ENCODE data around the gene FILIP1L. TPM values are rescaled to one million over a fixed set of nuclear protein-coding genes. Genes with fewer than 3 reads are reported as not detected.
A peak's percentile ranks its signal among the peaks of the same experiment; 100 is the strongest.
"Not testable (repeated sequence)": the region's sequence is repeated elsewhere in the genome, so short reads cannot be mapped to it uniquely, and the experiment has no call there.

Gene FILIP1L
- total RNA-seq, 1 experiment from 2014 or later: not detected

DNA sequence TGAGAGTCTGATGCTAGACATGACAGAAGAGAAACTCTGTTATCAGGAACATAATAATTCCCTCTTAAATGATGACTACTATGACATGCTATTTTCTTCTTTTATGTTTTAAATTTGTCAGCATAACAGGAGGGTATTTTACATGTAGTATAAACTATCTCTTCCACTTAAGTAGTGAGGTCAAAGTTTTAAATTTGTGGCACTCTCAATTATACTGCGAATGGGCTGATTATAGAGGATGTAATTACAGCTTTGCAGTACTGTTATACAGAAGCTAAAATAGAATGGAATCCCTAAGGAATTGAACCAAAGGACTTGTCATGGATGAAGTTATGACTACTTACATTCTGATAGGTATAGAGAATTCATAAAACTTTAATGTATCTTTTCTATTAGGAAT, 262.3 kb downstream of the FILIP1L start:
- DNase-seq (ENCODE audit: low read depth): no peak

DNA sequence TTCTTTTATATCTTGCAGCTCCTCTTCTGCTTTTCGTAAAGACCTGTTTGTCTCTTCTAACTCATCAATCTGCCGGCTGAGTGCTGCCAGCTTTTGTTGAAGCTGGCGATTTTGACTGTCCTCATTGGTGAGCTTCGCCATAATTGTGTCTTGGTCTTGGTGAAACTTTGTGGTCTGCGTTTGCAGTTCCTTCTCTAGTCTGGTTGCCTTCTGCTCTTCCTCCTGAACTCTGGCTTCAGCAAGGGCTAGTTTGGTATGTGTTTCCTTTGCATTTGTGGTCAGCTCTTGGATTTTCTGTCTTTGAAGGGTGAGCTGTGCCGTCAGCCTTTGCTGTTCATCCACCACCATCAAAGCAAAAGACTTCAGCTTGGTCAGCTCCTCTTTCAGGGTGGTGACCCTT, 263.7 kb downstream of the FILIP1L start:
- peak; percentile 13 for DNase-seq (ENCODE audit: low read depth)

DNA sequence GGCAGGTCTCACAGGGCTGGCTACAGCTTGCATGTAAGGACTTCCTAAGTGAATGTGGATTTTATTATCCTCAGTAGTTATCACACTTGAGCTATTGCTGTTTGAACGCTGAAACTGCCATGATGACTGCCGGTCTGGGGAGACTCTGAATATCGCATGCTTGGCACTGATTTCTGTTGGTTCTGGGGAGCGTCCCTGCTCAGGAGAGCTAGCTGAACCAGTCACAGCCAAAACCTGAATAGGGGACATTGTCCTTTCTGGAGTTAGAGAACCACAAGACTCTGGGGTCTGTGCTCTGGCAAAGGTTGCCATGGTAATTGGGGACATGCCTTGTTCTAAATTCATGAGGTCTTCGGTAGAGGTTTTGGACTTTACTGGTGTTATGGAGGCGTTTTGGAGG, 265.9 kb downstream of the FILIP1L start:
- no peak for DNase-seq (ENCODE audit: low read depth)

DNA sequence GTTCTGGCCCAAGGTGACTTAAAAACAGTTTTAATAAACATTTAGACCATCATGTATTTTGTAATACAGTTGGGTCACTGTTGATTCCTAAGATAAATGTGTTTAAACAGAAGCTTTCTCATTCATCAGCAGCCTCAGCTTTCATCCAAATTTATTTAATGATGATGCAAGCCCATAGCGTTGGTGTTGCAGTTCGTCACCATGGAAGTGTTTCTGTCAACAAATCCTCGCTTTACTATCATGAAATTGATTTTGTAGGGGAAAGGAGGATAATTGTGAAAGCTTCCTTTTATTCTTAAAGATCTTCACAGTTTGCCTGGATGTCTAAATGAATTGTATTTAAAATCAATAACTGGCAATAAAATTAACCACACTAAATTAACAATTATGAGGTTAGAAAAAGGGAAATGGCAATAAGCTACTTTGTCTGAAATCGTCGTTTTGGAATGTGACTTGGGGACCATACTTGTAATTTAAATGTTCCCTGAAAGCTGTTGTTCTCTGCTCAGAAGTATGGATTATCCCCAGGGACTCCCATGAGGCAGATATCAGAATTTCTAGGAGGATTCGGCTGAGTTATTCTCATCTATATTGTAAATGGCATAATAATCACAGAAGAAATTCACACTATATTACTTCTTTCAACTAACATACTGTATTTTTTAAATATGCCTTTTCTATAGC, 267.7 kb downstream of the FILIP1L start:
- DNase-seq (ENCODE audit: low read depth): no peak

DNA sequence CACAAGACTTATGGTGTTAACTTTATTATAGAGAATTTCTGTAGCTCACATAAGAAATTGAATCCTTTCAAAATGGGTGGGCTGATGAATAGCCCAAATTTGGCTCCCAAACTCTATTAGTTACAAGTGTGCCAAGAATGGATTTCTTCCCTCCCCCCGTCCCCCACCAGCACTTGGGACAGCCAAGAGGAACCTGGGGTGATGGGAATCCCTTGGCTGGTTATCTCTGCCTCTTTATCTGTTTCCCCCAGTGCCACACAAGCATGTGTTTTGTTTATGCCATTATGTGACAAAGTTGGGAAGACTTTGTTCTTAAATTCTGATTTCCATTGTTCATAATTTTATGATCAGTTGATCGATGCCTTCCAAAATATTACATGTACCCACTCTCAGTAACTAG, 268.3 kb downstream of the FILIP1L start:
- DNase-seq (ENCODE audit: low read depth): no peak

DNA sequence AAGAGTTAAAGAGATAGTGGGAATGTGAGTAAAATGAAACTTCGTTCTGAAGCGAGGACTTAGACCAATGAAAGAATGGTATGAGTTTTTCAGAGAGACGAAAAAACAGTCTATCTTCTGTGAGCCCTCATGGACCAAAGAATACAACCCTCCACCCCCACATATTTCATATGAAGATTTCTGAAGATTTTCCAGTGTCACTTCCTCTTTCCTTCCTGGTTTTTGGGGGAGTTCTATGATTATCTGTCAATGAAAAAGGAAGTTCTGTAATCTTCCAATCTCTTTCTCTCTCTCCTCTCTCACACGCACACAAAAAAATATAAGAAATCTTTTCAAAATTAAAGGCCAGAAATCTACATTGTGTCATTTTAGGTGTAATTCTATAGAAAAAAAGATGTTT, 269.0 kb downstream of the FILIP1L start:
- DNase-seq (ENCODE audit: low read depth): no peak

DNA sequence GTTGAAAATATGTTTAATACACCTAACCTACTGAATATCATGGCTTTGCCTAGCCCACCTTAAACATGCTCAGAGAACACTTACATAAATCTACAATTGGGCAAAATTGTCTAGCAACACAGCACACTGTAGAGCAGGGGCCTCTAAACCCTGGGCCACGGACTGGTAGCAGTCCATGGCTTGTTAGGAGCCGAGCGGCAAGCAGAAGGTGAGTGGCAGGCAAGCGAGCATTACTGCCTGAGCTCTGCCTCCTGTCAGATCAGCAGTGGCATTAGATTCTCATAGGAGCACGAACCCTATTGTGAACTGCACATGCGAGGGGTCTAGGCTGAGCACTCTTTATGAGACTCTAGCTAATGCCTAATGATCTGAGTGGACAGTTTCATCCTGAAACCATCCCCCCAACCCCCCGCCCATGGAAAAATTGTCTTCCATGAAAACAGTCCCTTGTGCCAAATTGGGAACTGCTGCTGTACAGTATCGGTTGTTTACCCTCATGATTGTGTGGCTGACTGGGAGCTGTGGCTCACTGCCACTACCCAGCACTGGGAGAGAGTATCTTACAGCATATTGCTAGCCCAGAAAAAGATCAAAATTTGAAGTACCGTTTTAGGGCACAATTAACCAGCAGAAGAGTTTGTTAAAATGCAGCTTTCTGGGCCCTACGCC, 270.6 kb downstream of the FILIP1L start:
- no peak for DNase-seq (ENCODE audit: low read depth)

DNA sequence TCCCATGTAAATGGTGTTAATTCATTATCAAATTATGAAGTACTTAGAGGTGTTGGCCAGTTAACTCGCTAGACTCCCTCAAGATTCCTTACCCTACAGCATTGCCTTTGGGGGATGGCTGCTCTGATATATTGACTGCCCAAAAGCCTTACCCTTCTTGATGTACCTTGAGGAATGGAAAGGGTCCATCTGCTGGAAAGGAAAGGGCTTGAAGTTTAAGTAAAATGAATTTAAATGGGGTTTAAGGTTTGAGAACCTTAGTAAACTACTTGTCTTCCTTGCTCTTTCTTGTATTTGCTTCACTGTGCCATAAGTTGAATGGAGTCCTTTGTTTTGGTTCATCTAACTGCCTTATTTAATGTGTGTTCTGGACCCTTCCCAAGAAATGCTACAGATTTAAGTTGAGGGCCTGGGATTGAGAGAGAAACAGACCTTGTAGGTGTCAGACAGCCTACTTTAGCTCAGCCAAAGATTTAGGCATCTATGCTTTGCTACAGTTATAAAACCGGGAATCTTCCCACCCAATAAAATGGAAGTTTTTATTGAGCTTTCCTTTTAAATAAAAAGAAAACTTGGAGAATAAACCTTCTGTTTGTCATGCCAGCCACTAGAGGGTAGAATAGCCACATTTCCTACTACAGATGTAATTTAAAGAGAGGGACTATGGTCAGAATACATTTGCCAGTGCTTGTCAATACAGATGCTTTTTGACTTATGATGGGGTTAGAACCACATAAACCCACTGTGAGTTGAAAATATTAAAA, 271.3 kb downstream of the FILIP1L start:
- DNase-seq (ENCODE audit: low read depth): peak; percentile 60

DNA sequence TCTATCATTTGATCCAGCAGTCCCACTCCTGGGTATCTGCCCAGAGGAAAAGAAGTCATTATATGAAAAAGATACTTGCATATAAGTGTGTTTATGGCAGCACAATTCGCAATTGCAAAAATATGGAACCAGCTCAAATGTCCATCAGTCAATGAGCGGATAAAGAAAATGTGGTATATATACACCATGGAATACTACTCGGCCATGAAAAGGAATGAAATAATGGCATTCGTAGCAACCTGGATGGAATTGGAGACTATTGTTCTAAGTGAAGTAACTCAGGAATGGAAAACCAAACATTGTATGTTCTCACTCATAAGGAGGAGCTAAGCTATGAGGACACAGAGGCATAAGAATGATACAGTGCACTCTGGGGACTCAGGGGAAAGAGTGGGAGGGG, 272.4 kb downstream of the FILIP1L start:
- not testable (repeated sequence) for DNase-seq (ENCODE audit: low read depth)

DNA sequence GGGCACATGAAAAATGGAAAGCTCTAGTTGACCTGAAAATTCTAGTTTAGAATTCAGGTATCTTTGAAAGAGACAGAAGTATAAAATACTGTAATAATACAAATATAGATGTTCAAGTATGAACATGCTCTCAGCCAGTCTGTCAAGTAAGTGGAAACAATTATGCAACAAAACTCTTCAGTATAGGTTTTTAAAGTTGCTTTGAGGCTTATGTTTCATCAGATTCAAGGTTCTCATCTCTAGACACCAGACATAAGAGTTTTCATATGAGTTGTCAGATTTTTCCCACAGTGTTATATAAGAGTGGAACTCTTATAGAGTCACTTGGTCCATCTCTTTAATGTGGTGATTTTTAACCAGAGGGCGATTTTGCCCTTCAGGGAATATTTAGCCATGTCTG, 274.7 kb downstream of the FILIP1L start:
- DNase-seq (ENCODE audit: low read depth): no peak

DNA sequence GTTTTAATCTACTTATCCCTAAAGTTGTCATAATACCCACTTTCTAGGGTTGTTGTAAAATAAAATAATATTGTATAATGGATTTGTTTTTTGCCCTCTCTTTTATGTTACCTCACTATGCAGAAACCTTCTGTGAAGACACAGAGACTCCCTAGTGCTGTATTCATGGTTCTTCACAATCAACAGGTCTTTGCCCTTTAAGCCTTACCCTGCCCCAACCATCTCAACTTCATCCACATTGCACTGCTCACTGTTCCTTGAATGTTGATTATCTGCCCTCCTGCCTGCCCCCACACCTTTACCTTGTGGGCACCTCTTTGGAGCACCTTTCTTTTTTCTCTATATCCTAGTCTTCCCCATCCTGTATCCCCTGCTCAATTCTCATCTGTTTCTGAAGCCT, 275.5 kb downstream of the FILIP1L start:
- no peak for DNase-seq (ENCODE audit: low read depth)

DNA sequence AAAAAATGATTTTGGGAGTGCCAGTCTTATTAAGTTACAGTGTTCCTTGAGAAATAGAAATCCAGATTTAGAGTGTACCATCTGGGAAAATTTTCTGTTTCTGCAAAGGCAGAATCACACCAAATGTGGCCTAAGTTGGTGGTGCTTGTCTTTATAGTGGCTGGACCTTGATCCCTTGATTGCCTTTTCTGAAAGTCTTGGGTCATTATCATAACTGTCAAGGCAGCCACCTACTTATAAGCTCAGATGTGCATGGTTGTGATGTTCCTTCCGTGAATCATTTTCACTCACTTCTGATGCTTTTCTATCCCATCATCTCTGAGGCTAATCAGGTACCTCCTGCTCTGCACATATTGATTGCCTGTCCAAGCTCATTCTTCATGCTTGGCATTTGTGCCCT, 276.6 kb downstream of the FILIP1L start:
- DNase-seq (ENCODE audit: low read depth): no peak

DNA sequence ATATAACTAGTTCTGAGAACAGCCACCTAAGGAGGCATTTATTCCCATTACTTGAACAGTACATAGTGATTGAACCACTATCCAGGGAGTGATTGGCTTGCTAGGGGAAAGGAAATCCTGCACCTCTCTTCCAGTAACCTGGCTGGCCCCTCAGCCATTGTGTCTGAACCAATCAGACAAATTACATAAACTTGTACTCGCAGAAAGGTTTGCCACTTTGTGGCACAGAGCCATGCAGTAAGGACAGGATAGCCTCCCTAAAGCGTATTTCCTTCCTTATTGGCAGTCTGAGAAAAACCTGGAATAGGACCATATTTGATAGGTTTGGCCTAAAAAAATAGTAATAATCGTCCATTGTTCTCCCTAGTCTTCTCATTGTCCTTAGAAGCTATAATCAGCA, 277.6 kb downstream of the FILIP1L start:
- DNase-seq (ENCODE audit: low read depth): no peak

DNA sequence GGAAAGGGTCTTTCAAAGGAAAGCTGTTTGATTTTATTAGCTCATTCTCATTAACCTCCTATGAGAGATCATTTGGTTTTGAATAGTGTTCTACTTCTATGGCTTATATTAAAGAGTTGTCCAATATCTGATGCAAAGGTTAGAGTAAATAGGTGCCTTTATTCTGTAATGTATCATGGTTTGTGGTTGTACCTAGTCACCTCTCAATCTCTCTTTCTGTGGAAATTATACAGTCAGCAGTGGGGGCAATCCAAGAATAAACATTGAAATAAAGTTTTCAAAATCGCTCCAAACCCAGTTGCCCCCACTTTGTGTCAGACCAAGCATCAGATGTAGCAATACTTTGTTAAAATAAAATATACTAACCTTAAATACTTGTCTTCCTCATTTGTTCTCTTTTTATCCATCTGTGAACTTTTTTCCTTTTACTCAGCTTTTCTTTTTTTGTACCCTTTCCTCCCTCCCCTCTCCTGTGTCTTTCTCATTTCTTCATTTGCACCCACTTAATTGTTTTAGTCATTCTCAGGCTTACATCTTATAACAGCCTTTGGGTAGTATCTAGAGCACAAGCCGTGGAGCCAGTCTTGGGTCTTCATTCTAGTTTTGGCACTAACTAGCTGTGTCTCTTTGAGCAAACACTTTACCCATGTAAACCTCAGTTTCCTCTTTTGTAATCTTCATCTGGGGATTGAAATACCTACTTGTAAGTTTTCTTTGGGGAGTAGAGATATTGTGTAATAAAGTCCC, 279.9 kb downstream of the FILIP1L start:
- DNase-seq (ENCODE audit: low read depth): no peak

DNA sequence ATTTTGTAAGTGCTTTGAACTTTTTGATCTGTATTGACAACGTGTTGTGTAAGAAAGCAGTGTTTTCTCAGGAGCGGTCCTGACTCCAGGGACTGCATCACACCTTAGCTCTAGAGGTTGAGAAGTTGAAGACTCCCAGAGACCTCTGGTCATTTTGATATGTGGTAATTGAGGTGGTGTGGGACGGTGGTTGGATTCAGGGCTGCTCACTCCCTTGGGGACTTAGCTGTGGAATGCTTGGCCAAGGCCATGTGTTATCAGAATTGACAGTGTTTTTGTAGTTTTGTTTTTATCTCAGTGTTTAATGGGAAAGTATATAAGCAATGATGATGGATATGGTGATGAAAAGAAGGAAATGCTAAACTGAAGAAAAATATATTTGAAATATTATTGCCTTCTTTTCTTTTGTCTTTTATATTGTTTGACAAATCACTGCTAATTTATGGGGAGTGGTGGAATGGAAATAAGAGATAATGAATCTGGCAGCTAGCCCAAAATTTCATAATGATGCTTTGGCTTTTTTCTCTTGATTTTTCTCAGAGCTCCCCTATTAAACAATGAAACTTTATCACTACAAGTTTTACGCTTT, 280.6 kb downstream of the FILIP1L start:
- no peak for DNase-seq (ENCODE audit: low read depth)

DNA sequence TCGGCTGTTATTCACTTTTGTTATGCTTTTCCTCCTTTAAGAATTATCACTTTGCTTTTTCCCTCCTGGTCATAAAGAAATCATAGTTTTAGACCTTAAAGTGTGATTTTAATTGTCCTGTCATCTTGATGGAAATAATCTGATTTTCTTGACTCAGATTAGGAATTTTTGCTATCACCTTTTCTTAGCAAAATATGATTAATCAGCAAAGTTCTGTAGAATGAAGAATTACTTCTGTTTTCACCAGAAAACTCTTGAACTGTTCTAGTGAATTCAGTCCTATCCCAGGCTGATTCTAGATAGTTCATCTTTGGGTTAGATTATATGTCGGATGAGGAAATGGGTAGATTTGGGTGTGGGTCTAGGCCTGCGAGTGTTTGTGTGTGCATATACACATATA, 284.5 kb downstream of the FILIP1L start:
- no peak for DNase-seq (ENCODE audit: low read depth)

DNA sequence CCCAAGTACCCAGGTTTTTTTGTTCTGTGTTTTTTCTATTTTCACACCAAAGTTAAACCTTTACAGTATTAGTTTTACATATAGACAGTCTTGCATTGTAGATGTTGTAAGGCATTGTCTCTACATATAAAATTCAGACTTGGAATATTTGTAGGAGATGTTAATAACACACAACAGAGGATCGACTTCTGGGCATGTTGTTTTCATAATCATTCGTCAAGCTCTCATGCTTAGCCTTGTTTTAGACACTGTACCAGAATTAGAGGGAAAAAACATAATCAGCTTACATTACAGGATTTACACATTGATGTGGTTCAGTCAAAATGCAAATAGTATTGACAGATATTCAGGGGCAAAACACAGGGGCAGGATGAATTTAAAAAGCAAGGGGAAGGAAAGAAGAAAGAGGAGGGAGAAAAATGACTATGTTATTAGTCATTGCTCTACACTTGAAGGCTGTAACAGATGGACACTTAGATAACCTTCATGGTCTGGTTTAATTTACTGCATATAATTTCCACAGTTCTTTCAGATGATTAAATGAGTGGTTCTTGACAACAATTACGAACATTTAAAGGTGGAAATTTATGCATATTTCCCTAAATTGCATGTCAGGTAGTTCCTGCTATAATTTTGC, 289.2 kb downstream of the FILIP1L start:
- peak; percentile 71 for DNase-seq (ENCODE audit: low read depth)

DNA sequence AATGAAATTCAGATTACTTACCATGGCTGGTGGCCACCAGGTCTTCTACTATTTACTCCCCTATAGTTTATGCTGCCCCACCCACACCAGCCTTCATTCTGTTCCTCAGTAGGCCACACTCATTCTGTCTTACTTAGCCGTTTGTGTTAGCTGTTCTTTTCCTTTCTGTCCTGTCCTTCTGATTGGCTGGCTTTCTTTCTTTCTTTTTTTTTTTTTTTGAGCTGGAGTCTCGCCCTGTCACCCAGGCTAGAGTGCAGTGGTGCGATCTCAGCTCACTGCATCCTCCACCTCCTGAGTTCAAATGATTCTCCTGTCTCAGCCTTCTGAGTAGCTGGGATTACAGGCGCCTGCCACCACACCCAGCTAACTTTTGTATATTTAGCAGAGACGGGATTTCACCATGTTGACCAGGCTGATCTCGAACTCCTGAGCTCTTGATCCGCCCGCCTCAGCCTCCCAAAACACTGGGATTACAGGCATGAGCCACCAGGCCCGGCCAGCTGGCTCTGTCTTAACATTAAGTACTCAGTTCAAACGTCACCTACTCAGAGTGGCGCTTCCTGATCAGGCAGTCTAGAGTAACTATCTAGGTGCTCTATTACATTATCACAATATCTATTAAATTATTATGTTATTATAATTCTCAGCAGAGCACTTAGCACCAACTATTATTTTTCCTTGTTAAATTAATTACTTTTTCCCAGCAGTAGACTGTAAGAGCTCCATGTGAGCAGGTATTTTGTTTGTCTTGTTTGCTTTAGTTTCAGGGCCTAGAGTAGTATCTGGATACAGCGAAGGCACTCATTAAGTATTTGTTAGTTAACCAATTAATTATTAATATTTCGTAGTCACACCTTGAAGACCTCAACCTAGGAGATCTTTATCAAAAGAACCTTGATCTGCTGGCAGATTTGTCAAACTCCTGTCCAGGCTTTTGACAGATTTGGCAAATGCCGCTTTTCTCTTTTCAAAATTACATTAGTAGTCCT, 290.3 kb downstream of the FILIP1L start:
- no peak for DNase-seq (ENCODE audit: low read depth)

DNA sequence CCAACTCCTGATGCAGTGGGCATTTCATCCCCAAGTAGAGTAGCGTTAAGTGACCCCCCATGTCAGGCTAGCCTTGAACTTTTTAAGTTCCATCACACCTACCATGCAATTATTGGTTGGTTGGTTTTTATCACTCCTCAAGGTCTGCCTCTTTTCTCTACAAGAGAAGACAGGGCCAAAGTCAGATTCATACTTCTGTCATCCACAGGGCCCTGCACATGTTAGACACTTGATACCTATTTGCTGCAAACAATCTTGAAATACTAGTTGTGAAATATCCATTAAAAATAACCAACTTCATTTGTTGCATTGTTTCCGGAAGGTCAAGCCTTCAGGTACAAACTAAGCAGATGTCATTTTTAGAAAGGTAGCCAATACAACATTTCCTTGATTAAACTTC, 295.5 kb downstream of the FILIP1L start:
- DNase-seq (ENCODE audit: low read depth): no peak

Measured in HT1080 (cell line).